ENCODE data around the gene ELOVL7. TPM values are rescaled to one million over a fixed set of nuclear protein-coding genes. Genes with fewer than 3 reads are reported as not detected.

The ELOVL7 gene
- total and polyA plus RNA-seq, 2 donors (not counting 1 experiment from before 2014, with no cell fraction given) = 0.21 to 0.54 TPM

- Mint-ChIP-seq H3K27me3 (peaks cover 4% of the 10 kb centered on the region), H3K4me3 (no peak overlapping the region), H3K9me3 (ENCODE audit: insufficient read depth) (no peaks in the 10 kb centered on the region), H3K27ac (no peak overlapping the region), H3K4me1 (no peaks in the 10 kb centered on the region)
- H3K9ac ChIP-seq (ENCODE audit: low read length) = no peak overlapping the region
- no peaks in the 10 kb centered on the region for H3K4me1 ChIP-seq (ENCODE audit: control insufficient read depth in 2 of 2, insufficient read depth in 2 of 2, low read length in 2 of 2)
- intact Hi-C loops (cut with micrococcal nuclease) = no loop called here
- H2AFZ ChIP-seq (ENCODE audit: insufficient read depth, low read depth, low read length, poor library complexity, severe bottlenecking) = no peak overlapping the region
- no peaks in the 10 kb centered on the region for H3K36me3 ChIP-seq (replicated peaks in 1 of 2; ENCODE audit: control extremely low read depth in 1 of 2, control insufficient read depth in 1 of 2, extremely low read depth in 1 of 2, insufficient read depth in 2 of 2, low read length in 1 of 2)
- H3K9me3 ChIP-seq (ENCODE audit: control extremely low read depth in 1 of 3, control insufficient read depth in 2 of 3, insufficient read depth in 1 of 3, low read length in 2 of 3) = no peaks in the 10 kb centered on the region
- ChIA-PET POLR2A (no interaction called here), CTCF (no interaction called here)
- H3K27ac ChIP-seq (ENCODE audit: low read length in 2 of 2) = no peak overlapping the region
- no peaks in the 10 kb centered on the region for H3K27me3 ChIP-seq (replicated peaks in 1 of 4; ENCODE audit: control extremely low read depth in 1 of 4, control insufficient read depth in 3 of 4, insufficient read depth in 4 of 4, low read length in 3 of 4)
- H3K4me2 ChIP-seq (replicated peaks; ENCODE audit: low read depth, low read length, poor library complexity, severe bottlenecking) = no peak overlapping the region
- H3K79me2 ChIP-seq (ENCODE audit: control insufficient read depth, insufficient read depth, low read length) = no peaks in the 10 kb centered on the region
- DNase-seq (no peak), ATAC-seq (ENCODE audit: low read depth) (no peak)
- no peak overlapping the region for H3K4me3 ChIP-seq (ENCODE audit: control extremely low read depth in 1 of 5, extremely low read depth in 1 of 5, insufficient read depth in 1 of 5, low read depth in 2 of 5, low read length in 4 of 5)
- WGBS (ENCODE audit: insufficient coverage) = 93% methylated on average over 2 of the region's 5 CpGs
- TF ChIP-seq EZH2 (IDR thresholded peaks at IDR 0.05; ENCODE audit: borderline replicate concordance, insufficient read depth, low read depth, low read length, poor library complexity, severe bottlenecking) (no peak), CTCF (IDR thresholded peaks at IDR 0.05) (no peak)
- no peaks in the 10 kb centered on the region for H4K20me1 ChIP-seq (ENCODE audit: control insufficient read depth, insufficient read depth, low read length, poor library complexity, severe bottlenecking)
These were observed 89.6 kb downstream of the ELOVL7 start for GRCh38 chr5:60754495-60754894.

GRCh38 chr5:60744682-60745081 lies 99.4 kb downstream of the ELOVL7 start:
- WGBS (ENCODE audit: insufficient coverage) = 95% methylated on average over 6 of the region's 6 CpGs
- Histone ChIP-seq H3K79me2 (ENCODE audit: control insufficient read depth, insufficient read depth, low read length) (no peaks in the 10 kb centered on the region), H3K4me2 (replicated peaks; ENCODE audit: low read depth, low read length, poor library complexity, severe bottlenecking) (no peak overlapping the region), H3K27ac (ENCODE audit: low read length in 2 of 2) (no peak overlapping the region), H4K20me1 (ENCODE audit: control insufficient read depth, insufficient read depth, low read length, poor library complexity, severe bottlenecking) (no peaks in the 10 kb centered on the region), H3K4me1 (ENCODE audit: control insufficient read depth in 2 of 2, insufficient read depth in 2 of 2, low read length in 2 of 2) (no peaks in the 10 kb centered on the region), H3K9me3 (ENCODE audit: control extremely low read depth in 1 of 3, control insufficient read depth in 2 of 3, insufficient read depth in 1 of 3, low read length in 2 of 3) (peaks cover 0 to 8% (median 6%) of the 10 kb centered on the region in 3 donors), H3K36me3 (replicated peaks in 1 of 2; ENCODE audit: control extremely low read depth in 1 of 2, control insufficient read depth in 1 of 2, extremely low read depth in 1 of 2, insufficient read depth in 2 of 2, low read length in 1 of 2) (no peaks in the 10 kb centered on the region), H3K27me3 (replicated peaks in 1 of 4; ENCODE audit: control extremely low read depth in 1 of 4, control insufficient read depth in 3 of 4, insufficient read depth in 4 of 4, low read length in 3 of 4) (no peaks in the 10 kb centered on the region), H2AFZ (ENCODE audit: insufficient read depth, low read depth, low read length, poor library complexity, severe bottlenecking) (no peak overlapping the region), H3K9ac (ENCODE audit: low read length) (no peak overlapping the region), H3K4me3 (ENCODE audit: control extremely low read depth in 1 of 5, extremely low read depth in 1 of 5, insufficient read depth in 1 of 5, low read depth in 2 of 5, low read length in 4 of 5) (no peak overlapping the region)
- POLR2A ChIA-PET = no interaction called here
- ATAC-seq (ENCODE audit: low read depth) (no peak), DNase-seq (no peak)
- CTCF ChIA-PET = no interaction called here
- TF ChIP-seq CTCF (IDR thresholded peaks at IDR 0.05) (no peak), EZH2 (IDR thresholded peaks at IDR 0.05; ENCODE audit: borderline replicate concordance, insufficient read depth, low read depth, low read length, poor library complexity, severe bottlenecking) (no peak)
- Mint-ChIP-seq H3K27ac (no peak overlapping the region), H3K4me1 (no peaks in the 10 kb centered on the region), H3K4me3 (no peak overlapping the region), H3K9me3 (ENCODE audit: insufficient read depth) (peaks cover 10% of the 10 kb centered on the region), H3K27me3 (peaks cover 4% of the 10 kb centered on the region)
- intact Hi-C loops (cut with micrococcal nuclease) = no loop called here
